Myocyte (in vitro differentiated cells): ENCODE results near the gene CD96. TPM values are rescaled to one million over a fixed set of nuclear protein-coding genes. Genes with fewer than 3 reads are reported as not detected.

Experiments
- total RNA-seq: library from RNA; depleted of rRNA; stranded (reverse); fragments of >200 nt; gene quantifications from 2 replicates; pipeline ENCODE4 v1.2.3, GENCODE V29; 2014

CD96 gene
- total RNA-seq, 1 donor from 2014 or later, result 0.08 TPM

Other genes starting within 250 kb of the CD96 start
- not detected in 2 replicates for gene ZBED2, start 53.1 kb downstream of the CD96 start, total RNA-seq
- gene PLCXD2, start 132.5 kb downstream of the CD96 start, total RNA-seq, result 1.3 TPM in 2 replicates